Neuronal stem cell (in vitro differentiated cells): Measurements from ENCODE around the gene ADD1.

Experiments
- DNase-seq: peaks from one replicate; pipeline ENCODE4 v3.0.0-alpha.2; 2013; ENCODE audit warnings: low spot score
- H2AFZ ChIP-seq: one replicate; pipeline ENCODE4 v1.6.1; 2013; ENCODE audit warnings: mild to moderate bottlenecking, low read length, inconsistent platforms
- H2AK5ac ChIP-seq: 2 replicates; pipeline ENCODE4 v1.6.1; 2013; ENCODE audit warnings: low read depth, mild to moderate bottlenecking, inconsistent platforms, low read length, moderate library complexity, mixed read lengths
- H2BK120ac ChIP-seq: 2 replicates; pipeline ENCODE4 v1.6.1; 2013; ENCODE audit warnings: low read depth, mild to moderate bottlenecking, inconsistent platforms, low read length, moderate library complexity, mixed read lengths
- H2BK12ac ChIP-seq: one replicate; pipeline ENCODE4 v1.6.1; 2013; ENCODE audit warnings: low read length, inconsistent platforms
- H2BK15ac ChIP-seq: 2 replicates; pipeline ENCODE4 v1.6.1; 2013; ENCODE audit warnings: mild to moderate bottlenecking, low read length, inconsistent platforms, mixed read lengths
- H2BK5ac ChIP-seq: one replicate; pipeline ENCODE4 v1.6.1; 2013; ENCODE audit warnings: inconsistent platforms, mild to moderate bottlenecking, low read length, moderate library complexity
- H3K14ac ChIP-seq: one replicate; pipeline ENCODE4 v1.6.1; 2013; ENCODE audit warnings: low read length, inconsistent platforms
- H3K18ac ChIP-seq: 2 replicates; pipeline ENCODE4 v1.6.1; 2013; ENCODE audit warnings: low read length, inconsistent platforms
- H3K23ac ChIP-seq: 2 replicates; pipeline ENCODE4 v1.6.1; 2013; ENCODE audit warnings: low read depth, mild to moderate bottlenecking, mixed read lengths, low read length, inconsistent platforms; ENCODE audit not compliant: poor library complexity
- H3K27ac ChIP-seq: replicated peaks from 3 replicates; pipeline ENCODE4 v1.5.1; 2013; ENCODE audit warnings: low read length, inconsistent platforms
- H3K27me3 ChIP-seq, 3 experiments: 2 replicates each; pipeline ENCODE4 v1.6.1; 2013; ENCODE audit warnings: low read length in 3 of 3, mild to moderate bottlenecking in 2 of 3, inconsistent platforms in 1 of 3, low read depth in 1 of 3, mixed read lengths in 1 of 3, moderate library complexity in 1 of 3; ENCODE audit not compliant: control insufficient read depth in 3 of 3, insufficient read depth in 3 of 3
- H3K36me3 ChIP-seq, 2 donors: replicated peaks in 1 of 2; 2 replicates each; pipeline ENCODE4 v1.6.1; 2013; ENCODE audit warnings: low read length in 2 of 2; ENCODE audit not compliant: control insufficient read depth in 2 of 2, insufficient read depth in 2 of 2
- H3K4ac ChIP-seq: 2 replicates; pipeline ENCODE4 v1.6.1; 2013; ENCODE audit warnings: inconsistent platforms, mild to moderate bottlenecking, low read length, moderate library complexity
- H3K4me1 ChIP-seq, 2 donors: 1 replicate in 1 of 2; 2 replicates in 1 of 2; pipeline ENCODE4 v1.6.1; 2013; ENCODE audit warnings: low read length in 2 of 2, low read depth in 1 of 2; ENCODE audit not compliant: control insufficient read depth in 2 of 2, insufficient read depth in 1 of 2
- H3K4me2 ChIP-seq: one replicate; pipeline ENCODE4 v1.6.1; 2013; ENCODE audit warnings: mild to moderate bottlenecking, low read length, inconsistent platforms; ENCODE audit not compliant: insufficient read depth, poor library complexity, severe bottlenecking
- H3K4me3 ChIP-seq, 2 donors: 2 replicates each; pipeline ENCODE4 v1.5.1; 2013; ENCODE audit warnings: low read length in 2 of 2, mild to moderate bottlenecking in 2 of 2, inconsistent platforms in 1 of 2, moderate library complexity in 1 of 2
- H3K79me1 ChIP-seq: one replicate; pipeline ENCODE4 v1.6.1; 2013; ENCODE audit warnings: low read depth, mild to moderate bottlenecking, inconsistent platforms, low read length, moderate library complexity
- H3K9ac ChIP-seq: one replicate; pipeline ENCODE4 v1.6.1; 2013; ENCODE audit warnings: mild to moderate bottlenecking, low read depth, low read length, inconsistent platforms; ENCODE audit not compliant: poor library complexity
- H3K9me3 ChIP-seq, 2 donors: replicated peaks in 1 of 2; 2 replicates each; pipeline versions ENCODE3 to v1.6.1; 2013; ENCODE audit warnings: low read length in 2 of 2, mild to moderate bottlenecking in 2 of 2, inconsistent platforms in 1 of 2, low read depth in 1 of 2, mixed read lengths in 1 of 2, moderate library complexity in 1 of 2; ENCODE audit not compliant: control insufficient read depth in 2 of 2, insufficient read depth in 1 of 2
- H4K8ac ChIP-seq: one replicate; pipeline ENCODE4 v1.6.1; 2013; ENCODE audit warnings: low read depth, mild to moderate bottlenecking, inconsistent platforms, low read length, moderate library complexity
- H4K91ac ChIP-seq: one replicate; pipeline ENCODE4 v1.6.1; 2013; ENCODE audit warnings: low read length, low read depth, mild to moderate bottlenecking, inconsistent platforms; ENCODE audit not compliant: poor library complexity
- WGBS, 2 donors: extraction: QIAGEN DNeasy Blood & Tissue Kit; methylation state at CpG; one replicate each; pipeline ENCODE4 v1.1.7; 2013; ENCODE audit warnings: missing lambda C conversion rate in 2 of 2, mixed read lengths in 1 of 2; ENCODE audit not compliant: insufficient read length in 2 of 2, insufficient replicate concordance in 1 of 2; ENCODE audit errors: extremely low coverage in 2 of 2; 5-methylcytosine and 5-hydroxymethylcytosine counted together

ADD1 gene

DNA sequence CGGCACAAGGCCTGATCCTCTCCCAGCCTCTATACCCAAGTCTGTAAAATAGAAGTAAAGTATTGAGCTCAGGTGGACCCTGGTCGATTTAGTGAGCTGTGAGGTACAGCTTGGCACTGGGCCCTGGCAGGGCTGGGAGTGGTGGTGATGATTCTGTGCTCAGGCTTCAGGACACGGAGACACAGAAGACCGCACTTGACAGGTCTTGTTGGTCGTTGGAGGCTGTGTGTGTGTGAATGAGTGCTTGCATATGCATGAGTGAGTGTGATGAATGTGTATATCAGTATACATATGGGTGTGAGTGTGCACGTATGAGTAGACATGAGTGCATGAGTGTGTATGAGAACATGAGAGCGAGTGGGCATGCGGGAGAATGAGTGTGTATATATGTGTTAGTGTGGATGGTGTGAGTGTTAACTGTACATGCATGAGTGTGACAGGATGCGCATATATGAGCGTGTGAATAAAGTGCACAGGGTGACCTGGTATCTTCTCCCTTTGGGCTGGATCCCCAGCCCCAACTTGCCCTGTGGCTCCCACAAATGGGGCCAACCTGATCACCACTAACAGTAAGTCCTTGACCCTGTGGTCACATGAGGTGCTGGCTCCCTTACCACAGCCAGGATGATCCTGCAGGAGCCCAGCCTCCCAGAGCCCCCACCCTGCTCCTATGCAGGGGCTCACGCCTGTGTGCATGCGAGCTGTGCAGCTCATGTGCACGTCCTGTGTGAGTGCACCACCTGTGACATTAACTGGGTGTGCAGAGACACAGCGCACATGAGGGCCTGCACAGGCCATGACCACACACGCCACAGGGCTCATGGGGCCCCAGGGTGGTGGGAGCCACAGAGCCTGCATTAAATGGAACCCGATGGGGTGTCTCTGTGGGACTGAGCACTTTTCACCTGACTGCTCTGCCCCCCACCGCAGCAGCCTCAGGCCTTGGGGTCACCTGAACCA is 29.9 kb upstream of the ADD1 start:
- H3K23ac ChIP-seq: peak overlapping the region; percentile 13

DNA sequence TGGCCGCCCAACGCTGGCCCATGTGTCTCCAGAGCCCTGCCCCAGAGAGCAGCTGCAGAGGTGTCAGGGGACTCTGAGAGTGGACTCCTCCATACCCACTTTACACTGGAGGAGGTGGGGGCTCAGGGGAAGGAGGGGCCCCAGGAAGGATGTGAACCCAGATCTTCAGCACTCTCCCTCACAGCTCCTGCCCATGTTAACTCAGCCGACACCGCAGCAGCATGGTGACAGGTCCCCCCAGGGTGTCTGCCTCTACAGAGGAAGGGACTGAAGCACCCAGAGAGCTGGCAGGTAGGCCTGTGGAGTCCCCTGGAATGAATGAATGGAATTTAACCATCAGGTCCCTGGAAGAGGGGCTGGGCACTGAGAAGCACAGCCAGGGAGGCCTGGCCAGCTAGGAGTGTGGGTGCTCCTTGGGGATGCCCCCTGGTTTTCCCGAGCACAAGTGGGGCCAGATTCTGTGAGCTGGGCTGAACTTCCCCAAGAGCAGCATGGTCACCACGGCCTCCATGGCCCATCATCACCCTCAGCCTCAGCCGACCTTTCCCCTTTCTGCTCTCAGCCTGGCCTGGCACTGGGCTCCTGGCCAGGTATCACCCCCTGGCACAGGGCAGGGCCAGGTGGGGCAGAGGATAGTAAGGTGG is 28.9 kb upstream of the ADD1 start:
- Histone ChIP-seq H2BK120ac (no peak overlapping the region), H3K9ac (no peak overlapping the region), H2AFZ (no peak overlapping the region), H2BK5ac (no peak overlapping the region), H3K4ac (no peak overlapping the region), H3K4me3 (no peak overlapping the region), H3K27ac (no peak overlapping the region), H3K14ac (no peak overlapping the region), H3K36me3 (peaks cover 0 to 1% of the 10 kb centered on the region in 2 donors), H3K79me1 (no peaks in the 10 kb centered on the region), H3K27me3 (no peaks in the 10 kb centered on the region), H3K4me2 (no peak overlapping the region), H2AK5ac (peak overlapping the region; percentile 89), H2BK15ac (peak overlapping the region; percentile 26), H2BK12ac (no peak overlapping the region), H3K18ac (peak overlapping the region; percentile 89), H4K8ac (no peak overlapping the region), H4K91ac (no peak overlapping the region), H3K23ac (peak overlapping the region; percentile 17), H3K4me1 (peaks cover 18 to 33% of the 10 kb centered on the region in 2 donors), H3K9me3 (peaks cover 4 to 12% of the 10 kb centered on the region in 2 donors)
- no CpG with 5 or more reads among the region's 7 CpGs for WGBS, 2 donors
- no peak for DNase-seq

More for the DNA sequence above, 29.9 kb upstream of the ADD1 start:
- no peak overlapping the region for H3K18ac ChIP-seq
- no peaks in the 10 kb centered on the region for H3K27me3 ChIP-seq
- no peak overlapping the region for H2BK12ac ChIP-seq
- H3K9ac ChIP-seq: peak overlapping the region; percentile 55
- H2AFZ ChIP-seq: no peak overlapping the region
- H2BK5ac ChIP-seq: no peak overlapping the region
- H3K4me1 ChIP-seq: peaks cover 23 to 39% of the 10 kb centered on the region in 2 donors
- H3K36me3 ChIP-seq: no peaks in the 10 kb centered on the region
- no peak overlapping the region for H3K4me2 ChIP-seq
- H2BK15ac ChIP-seq: no peak overlapping the region
- no peak overlapping the region for H3K4me3 ChIP-seq
- H2BK120ac ChIP-seq: no peak overlapping the region
- no peaks in the 10 kb centered on the region for H3K79me1 ChIP-seq
- H3K14ac ChIP-seq: no peak overlapping the region
- 100% methylated on average over 2 to 3 of the region's 17 CpGs for WGBS, 2 donors
- no peak overlapping the region for H3K27ac ChIP-seq
- H2AK5ac ChIP-seq: no peak overlapping the region
- no peak for DNase-seq
- peaks cover 4 to 12% of the 10 kb centered on the region in 2 donors for H3K9me3 ChIP-seq
- H4K91ac ChIP-seq: no peak overlapping the region
- no peak overlapping the region for H4K8ac ChIP-seq
- no peak overlapping the region for H3K4ac ChIP-seq

DNA sequence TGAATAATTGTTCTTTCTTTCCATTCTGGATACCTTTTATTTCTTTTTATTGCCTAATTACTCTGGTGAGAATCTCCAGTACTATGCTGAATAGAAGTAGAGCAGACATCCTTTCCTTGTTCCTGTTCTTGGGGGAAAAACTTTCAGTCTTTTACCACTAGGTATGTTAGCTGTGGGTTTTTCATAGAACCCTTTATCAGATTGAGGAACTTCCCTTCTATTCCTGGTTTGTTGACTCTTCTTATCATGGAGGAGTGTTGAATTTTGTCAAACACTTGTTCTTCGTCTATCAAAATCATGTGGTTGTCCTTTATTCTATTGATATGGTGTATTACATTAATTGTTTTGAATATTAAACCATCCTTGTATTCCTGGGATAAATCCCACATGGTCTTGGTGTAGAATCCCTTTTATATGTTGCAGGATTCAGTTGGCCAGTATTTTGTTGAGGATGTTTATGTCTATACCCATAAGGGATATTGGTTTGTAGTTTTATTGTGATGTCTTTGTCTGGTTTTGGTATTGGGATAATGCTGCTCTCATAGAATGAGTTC is 27.2 kb upstream of the ADD1 start:
- Histone ChIP-seq H3K9ac (no peak overlapping the region), H3K4me3 (no peak overlapping the region), H2BK120ac (no peak overlapping the region), H3K36me3 (peaks cover 6 to 17% of the 10 kb centered on the region in 2 donors), H3K9me3 (peaks cover 4 to 12% of the 10 kb centered on the region in 2 donors), H3K4me1 (peaks cover 13 to 16% of the 10 kb centered on the region in 2 donors), H3K4ac (no peak overlapping the region), H3K79me1 (no peaks in the 10 kb centered on the region), H2BK12ac (no peak overlapping the region), H3K4me2 (no peak overlapping the region), H3K14ac (no peak overlapping the region), H2AK5ac (no peak overlapping the region), H2BK15ac (no peak overlapping the region), H3K27ac (no peak overlapping the region), H3K18ac (no peak overlapping the region), H3K23ac (no peak overlapping the region), H2BK5ac (no peak overlapping the region), H3K27me3 (no peaks in the 10 kb centered on the region), H4K91ac (no peak overlapping the region), H2AFZ (no peak overlapping the region), H4K8ac (no peak overlapping the region)
- no CpG with 5 or more reads among the region's 1 CpG for WGBS, 2 donors
- no peak for DNase-seq

DNA sequence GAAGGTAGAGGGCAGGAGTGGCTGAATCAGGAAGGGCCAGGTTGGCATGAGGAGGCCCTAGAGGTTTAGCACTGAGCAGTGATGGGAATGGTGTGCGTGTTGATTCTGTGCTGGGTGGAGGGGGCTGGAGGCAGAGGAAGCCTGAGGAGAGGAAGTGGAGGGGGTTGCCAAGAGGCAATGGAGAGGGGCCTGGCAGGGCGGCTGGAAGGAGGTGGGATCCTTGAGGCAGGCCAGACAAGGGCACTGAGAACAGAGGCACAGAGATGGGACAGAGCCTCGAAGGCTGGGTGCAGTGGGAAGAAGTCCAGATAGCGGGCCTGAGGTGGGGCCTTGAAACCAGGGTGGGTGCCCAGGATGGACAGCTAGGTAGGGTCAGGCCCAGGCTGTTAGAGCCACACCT is 26.5 kb upstream of the ADD1 start:
- WGBS, 2 donors: no CpG with 5 or more reads among the region's 4 CpGs
- no peak overlapping the region for H3K27ac ChIP-seq
- no peak overlapping the region for H2BK5ac ChIP-seq
- no peak overlapping the region for H2BK120ac ChIP-seq
- peaks cover 6 to 17% of the 10 kb centered on the region in 2 donors for H3K36me3 ChIP-seq
- peaks cover 4 to 12% of the 10 kb centered on the region in 2 donors for H3K9me3 ChIP-seq
- no peak for DNase-seq
- H3K18ac ChIP-seq: peak overlapping the region; percentile 31
- no peak overlapping the region for H2AFZ ChIP-seq
- no peak overlapping the region for H3K4me3 ChIP-seq
- H3K14ac ChIP-seq: no peak overlapping the region
- no peaks in the 10 kb centered on the region for H3K27me3 ChIP-seq
- H3K4me2 ChIP-seq: no peak overlapping the region
- peaks cover 6 to 9% of the 10 kb centered on the region in 2 donors for H3K4me1 ChIP-seq
- H2AK5ac ChIP-seq: peak overlapping the region; percentile 96
- H3K4ac ChIP-seq: no peak overlapping the region
- H3K9ac ChIP-seq: no peak overlapping the region
- H3K79me1 ChIP-seq: no peaks in the 10 kb centered on the region
- no peak overlapping the region for H4K8ac ChIP-seq
- H3K23ac ChIP-seq: no peak overlapping the region
- no peak overlapping the region for H2BK12ac ChIP-seq
- no peak overlapping the region for H4K91ac ChIP-seq
- peak overlapping the region; percentile 96 for H2BK15ac ChIP-seq
